Measurements from ENCODE around the gene VAMP3. TPM values are rescaled to one million over a fixed set of nuclear protein-coding genes. Genes with fewer than 3 reads are reported as not detected.

The VAMP3 gene
- total and polyA plus RNA-seq, 9 of the 15 experiments (the other 6 are each of a cell fraction or from before 2014, with no cell fraction given), result 27.1 to 71.3 (median 47.5) TPM

DNA sequence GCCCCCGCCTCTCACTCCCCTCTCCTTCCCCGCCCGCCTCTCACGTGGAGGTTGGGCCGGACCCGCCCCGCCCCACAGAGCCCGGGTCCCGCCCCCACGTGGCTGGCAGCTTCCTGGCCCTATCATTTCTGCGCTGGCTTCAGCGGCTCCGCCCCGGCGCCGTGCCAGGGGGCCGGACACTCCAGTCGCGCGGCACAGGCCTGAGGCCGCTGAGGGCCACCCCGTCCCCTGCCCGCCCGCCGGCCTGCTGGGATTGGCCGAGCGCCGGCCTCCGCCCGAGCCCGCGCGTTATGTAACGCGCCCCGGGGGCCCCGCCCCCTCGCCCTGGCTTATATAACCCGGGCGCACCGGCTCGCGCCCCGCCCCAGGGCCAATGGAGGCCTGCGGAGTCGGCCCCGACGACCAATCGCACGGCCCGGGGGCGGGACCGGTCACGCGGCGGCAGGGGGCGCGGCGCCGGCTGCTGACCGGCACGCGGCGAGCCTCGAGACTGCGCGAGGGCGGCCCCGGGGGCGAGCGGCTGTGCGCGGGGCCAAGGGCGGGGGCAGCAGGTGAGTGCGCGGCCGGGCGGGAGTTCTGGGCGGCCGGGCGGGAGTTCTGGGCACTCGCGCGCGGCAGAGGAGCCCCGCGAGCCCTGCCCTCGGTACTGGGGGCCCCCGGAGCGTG lies 12.9 kb downstream of the VAMP3 start, which contains the start of gene PER3 (continued):
- TF ChIP-seq RBM17 (IDR thresholded peaks at IDR 0.05; ENCODE audit: borderline replicate concordance, low read depth, low read length) (no peak), CCNT2 (IDR thresholded peaks at IDR 0.05; ENCODE audit: borderline replicate concordance, extremely low read depth, insufficient read length, low read depth, low read length) (peak; percentile 87)

DNA sequence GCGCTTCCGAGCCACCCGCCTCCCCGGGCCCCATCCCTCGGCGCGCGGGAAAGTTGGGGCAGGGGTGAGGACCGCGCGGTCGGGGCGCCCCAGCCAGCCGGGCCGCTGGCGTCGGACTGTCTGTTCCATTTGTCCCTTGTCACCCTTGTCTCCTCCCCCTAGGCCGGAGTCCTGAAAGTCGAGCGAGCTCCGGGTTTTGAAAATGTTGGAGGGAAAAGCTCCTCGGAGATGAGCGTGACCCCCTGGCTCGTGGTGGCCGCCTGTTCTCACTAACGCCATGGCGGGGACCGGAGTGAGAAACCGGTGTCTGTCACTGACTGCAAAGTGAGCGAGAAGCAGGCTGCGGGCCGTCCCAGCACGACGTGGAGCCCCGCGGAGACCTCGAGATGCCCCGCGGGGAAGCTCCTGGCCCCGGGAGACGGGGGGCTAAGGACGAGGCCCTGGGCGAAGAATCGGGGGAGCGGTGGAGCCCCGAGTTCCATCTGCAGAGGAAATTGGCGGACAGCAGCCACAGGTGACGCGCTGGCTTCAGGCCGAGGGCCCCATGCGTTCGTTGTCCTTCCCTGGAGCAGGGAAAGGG lies 13.5 kb downstream of the VAMP3 start:
- BruUV-seq (replicated peaks), result no TSS peak
- Histone ChIP-seq H3K9ac (ENCODE audit: insufficient read depth in 1 of 2, low read depth in 2 of 2, low read length in 2 of 2) (no peak overlapping the region), H3K27ac (ENCODE audit: extremely low read depth, low read depth, low read length) (peak overlapping the region; percentile 63; the same call in 1 of the 3 replicates), H3K4me3 (no peak overlapping the region), H3K4me1 (replicated peaks in 1 of 2; ENCODE audit: control insufficient read depth in 2 of 2, insufficient read depth in 2 of 2, low read length in 2 of 2) (peaks cover 7 to 17% of the 10 kb centered on the region in 2 experiments; a peak in 4 of 5 replicates), H3K9me3 (replicated peaks; ENCODE audit: control insufficient read depth, insufficient read depth, low read depth, low read length) (peaks cover 12% of the 10 kb centered on the region), H3K79me2 (ENCODE audit: control insufficient read depth, insufficient read depth, low read length) (no peaks in the 10 kb centered on the region), H4K20me1 (replicated peaks; ENCODE audit: control insufficient read depth, insufficient read depth, low read length) (no peaks in the 10 kb centered on the region), H3K27me3 (ENCODE audit: control insufficient read depth in 2 of 2, insufficient read depth in 2 of 2, low read length in 2 of 2) (no peaks in the 10 kb centered on the region), H3K4me2 (ENCODE audit: insufficient read depth, low read length) (no peak overlapping the region), H3K9me1 (ENCODE audit: control insufficient read depth, insufficient read depth, low read length) (no peaks in the 10 kb centered on the region), H2AFZ (ENCODE audit: low read depth, low read length) (peak overlapping the region; percentile 60), H3K36me3 (ENCODE audit: control insufficient read depth, insufficient read depth, low read length) (peaks cover 43% of the 10 kb centered on the region; the same call in 2 of the 3 replicates)
- in situ Hi-C loops (cut with MboI), result no loop called here
- CTCF ChIA-PET (ENCODE audit: low intra/inter-chr PET ratio), result no interaction called here
- no peak for DNase-seq (ENCODE audit: extremely low read depth in 1 of 4, low spot score in 3 of 4)
- FAIRE-seq, result no peak
- intact Hi-C loops (cut with micrococcal nuclease), result no loop called here
- WGBS (ENCODE audit: insufficient coverage, low coverage, missing lambda C conversion rate), result 81% methylated on average over 30 of the region's 52 CpGs
- ATAC-seq, result no peak
- POLR2A ChIA-PET, result no interaction called here
- TF ChIP-seq, protein P1, sequence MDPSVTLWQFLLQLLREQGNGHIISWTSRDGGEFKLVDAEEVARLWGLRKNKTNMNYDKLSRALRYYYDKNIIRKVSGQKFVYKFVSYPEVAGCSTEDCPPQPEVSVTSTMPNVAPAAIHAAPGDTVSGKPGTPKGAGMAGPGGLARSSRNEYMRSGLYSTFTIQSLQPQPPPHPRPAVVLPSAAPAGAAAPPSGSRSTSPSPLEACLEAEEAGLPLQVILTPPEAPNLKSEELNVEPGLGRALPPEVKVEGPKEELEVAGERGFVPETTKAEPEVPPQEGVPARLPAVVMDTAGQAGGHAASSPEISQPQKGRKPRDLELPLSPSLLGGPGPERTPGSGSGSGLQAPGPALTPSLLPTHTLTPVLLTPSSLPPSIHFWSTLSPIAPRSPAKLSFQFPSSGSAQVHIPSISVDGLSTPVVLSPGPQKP (CRISPR knock-in tag; IDR thresholded peaks at IDR 0.05), result no peak
- TF ChIP-seq KAT8 (IDR thresholded peaks at IDR 0.05; ENCODE audit: low read depth), result no peak
- TF ChIP-seq, protein P2, sequence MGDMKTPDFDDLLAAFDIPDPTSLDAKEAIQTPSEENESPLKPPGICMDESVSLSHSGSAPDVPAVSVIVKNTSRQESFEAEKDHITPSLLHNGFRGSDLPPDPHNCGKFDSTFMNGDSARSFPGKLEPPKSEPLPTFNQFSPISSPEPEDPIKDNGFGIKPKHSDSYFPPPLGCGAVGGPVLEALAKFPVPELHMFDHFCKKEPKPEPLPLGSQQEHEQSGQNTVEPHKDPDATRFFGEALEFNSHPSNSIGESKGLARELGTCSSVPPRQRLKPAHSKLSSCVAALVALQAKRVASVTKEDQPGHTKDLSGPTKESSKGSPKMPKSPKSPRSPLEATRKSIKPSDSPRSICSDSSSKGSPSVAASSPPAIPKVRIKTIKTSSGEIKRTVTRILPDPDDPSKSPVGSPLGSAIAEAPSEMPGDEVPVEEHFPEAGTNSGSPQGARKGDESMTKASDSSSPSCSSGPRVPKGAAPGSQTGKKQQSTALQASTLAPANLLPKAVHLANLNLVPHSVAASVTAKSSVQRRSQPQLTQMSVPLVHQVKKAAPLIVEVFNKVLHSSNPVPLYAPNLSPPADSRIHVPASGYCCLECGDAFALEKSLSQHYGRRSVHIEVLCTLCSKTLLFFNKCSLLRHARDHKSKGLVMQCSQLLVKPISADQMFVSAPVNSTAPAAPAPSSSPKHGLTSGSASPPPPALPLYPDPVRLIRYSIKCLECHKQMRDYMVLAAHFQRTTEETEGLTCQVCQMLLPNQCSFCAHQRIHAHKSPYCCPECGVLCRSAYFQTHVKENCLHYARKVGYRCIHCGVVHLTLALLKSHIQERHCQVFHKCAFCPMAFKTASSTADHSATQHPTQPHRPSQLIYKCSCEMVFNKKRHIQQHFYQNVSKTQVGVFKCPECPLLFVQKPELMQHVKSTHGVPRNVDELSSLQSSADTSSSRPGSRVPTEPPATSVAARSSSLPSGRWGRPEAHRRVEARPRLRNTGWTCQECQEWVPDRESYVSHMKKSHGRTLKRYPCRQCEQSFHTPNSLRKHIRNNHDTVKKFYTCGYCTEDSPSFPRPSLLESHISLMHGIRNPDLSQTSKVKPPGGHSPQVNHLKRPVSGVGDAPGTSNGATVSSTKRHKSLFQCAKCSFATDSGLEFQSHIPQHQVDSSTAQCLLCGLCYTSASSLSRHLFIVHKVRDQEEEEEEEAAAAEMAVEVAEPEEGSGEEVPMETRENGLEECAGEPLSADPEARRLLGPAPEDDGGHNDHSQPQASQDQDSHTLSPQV (IDR thresholded peaks at IDR 0.05), result 0 out of 2 replicates have a peak, but pooled peaks have one; percentile 9
- TF ChIP-seq CREM (IDR thresholded peaks at IDR 0.05; ENCODE audit: low read depth), result no peak
- TF ChIP-seq FOS (IDR thresholded peaks at IDR 0.05; ENCODE audit: extremely low read depth, insufficient read length), result no peak
- TF ChIP-seq, protein P3, sequence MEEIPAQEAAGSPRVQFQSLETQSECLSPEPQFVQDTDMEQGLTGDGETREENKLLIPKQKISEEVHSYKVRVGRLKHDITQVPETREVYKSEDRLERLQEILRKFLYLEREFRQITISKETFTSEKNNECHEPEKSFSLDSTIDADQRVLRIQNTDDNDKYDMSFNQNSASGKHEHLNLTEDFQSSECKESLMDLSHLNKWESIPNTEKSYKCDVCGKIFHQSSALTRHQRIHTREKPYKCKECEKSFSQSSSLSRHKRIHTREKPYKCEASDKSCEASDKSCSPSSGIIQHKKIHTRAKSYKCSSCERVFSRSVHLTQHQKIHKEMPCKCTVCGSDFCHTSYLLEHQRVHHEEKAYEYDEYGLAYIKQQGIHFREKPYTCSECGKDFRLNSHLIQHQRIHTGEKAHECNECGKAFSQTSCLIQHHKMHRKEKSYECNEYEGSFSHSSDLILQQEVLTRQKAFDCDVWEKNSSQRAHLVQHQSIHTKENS (CRISPR knock-in tag; IDR thresholded peaks at IDR 0.05), result no peak
- no peak for TF ChIP-seq ZNF23 (CRISPR knock-in tag; IDR thresholded peaks at IDR 0.05)
- TF ChIP-seq, protein P4, sequence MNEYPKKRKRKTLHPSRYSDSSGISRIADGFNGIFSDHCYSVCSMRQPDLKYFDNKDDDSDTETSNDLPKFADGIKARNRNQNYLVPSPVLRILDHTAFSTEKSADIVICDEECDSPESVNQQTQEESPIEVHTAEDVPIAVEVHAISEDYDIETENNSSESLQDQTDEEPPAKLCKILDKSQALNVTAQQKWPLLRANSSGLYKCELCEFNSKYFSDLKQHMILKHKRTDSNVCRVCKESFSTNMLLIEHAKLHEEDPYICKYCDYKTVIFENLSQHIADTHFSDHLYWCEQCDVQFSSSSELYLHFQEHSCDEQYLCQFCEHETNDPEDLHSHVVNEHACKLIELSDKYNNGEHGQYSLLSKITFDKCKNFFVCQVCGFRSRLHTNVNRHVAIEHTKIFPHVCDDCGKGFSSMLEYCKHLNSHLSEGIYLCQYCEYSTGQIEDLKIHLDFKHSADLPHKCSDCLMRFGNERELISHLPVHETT (CRISPR knock-in tag; conservative IDR thresholded peaks at IDR 0.05 in 1 of 2, IDR thresholded peaks at IDR 0.05 in 1 of 2), result no peak
- TF ChIP-seq SMARCA5 (IDR thresholded peaks at IDR 0.05), result no peak
